ENCODE measurements around the gene DOK1. TPM values are rescaled to one million over a fixed set of nuclear protein-coding genes. Genes with fewer than 3 reads are reported as not detected.

The DOK1 gene
- total and polyA plus RNA-seq, 9 donors, result 6.4 to 8.7 (median 7.0) TPM

DNA sequence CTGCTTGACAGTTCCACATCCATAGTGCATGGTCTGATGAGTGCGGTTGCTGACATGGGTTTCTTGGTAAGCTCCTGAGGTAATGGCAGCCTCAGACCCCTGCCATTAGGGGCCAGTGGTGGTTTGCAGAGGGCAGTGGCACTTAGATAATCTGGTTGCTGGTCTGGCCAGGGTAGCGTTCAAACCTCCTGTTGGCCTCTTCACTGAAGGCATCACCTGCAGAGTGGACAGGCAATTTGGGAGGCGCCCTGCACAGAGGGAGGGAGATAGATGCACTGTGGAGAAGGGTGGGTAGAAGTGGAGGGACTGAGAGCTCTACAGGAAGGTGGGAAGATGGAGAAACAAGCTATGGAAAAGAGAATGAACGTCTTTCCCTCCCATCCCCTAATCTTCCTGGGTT is 21.1 kb upstream of the DOK1 start:
- Histone ChIP-seq H3K27ac (ENCODE audit: low read length) (no peak overlapping the region), H3K27me3 (ENCODE audit: control insufficient read depth, insufficient read depth, low read length) (no peaks in the 10 kb centered on the region), H3K36me3 (ENCODE audit: control insufficient read depth, insufficient read depth, low read length) (peaks cover 23% of the 10 kb centered on the region), H3K9me3 (replicated peaks; ENCODE audit: control insufficient read depth, low read depth, low read length) (no peaks in the 10 kb centered on the region), H3K4me3 (ENCODE audit: low read length) (no peak overlapping the region), H3K4me1 (ENCODE audit: control insufficient read depth, insufficient read depth, low read length) (peaks cover 20% of the 10 kb centered on the region)
- WGBS (ENCODE audit: insufficient coverage), result 94% methylated on average over 2 of the region's 4 CpGs
- no peak for DNase-seq

GRCh38 chr2:74534411-74534810 is 20.1 kb upstream of the DOK1 start:
- DNase-seq, result peak; percentile 7
- H3K27me3 ChIP-seq (ENCODE audit: control insufficient read depth, insufficient read depth, low read length), result no peaks in the 10 kb centered on the region
- peaks cover 22% of the 10 kb centered on the region for H3K36me3 ChIP-seq (ENCODE audit: control insufficient read depth, insufficient read depth, low read length)
- 84% methylated on average over 9 of the region's 12 CpGs for WGBS (ENCODE audit: insufficient coverage)
- no peak overlapping the region for H3K4me3 ChIP-seq (ENCODE audit: low read length)
- H3K4me1 ChIP-seq (ENCODE audit: control insufficient read depth, insufficient read depth, low read length), result peaks cover 13% of the 10 kb centered on the region
- H3K27ac ChIP-seq (ENCODE audit: low read length), result no peak overlapping the region
- H3K9me3 ChIP-seq (replicated peaks; ENCODE audit: control insufficient read depth, low read depth, low read length), result no peaks in the 10 kb centered on the region

- Histone ChIP-seq H3K27me3 (ENCODE audit: control insufficient read depth, insufficient read depth, low read length) (no peaks in the 10 kb centered on the region), H3K36me3 (ENCODE audit: control insufficient read depth, insufficient read depth, low read length) (peaks cover 22% of the 10 kb centered on the region), H3K9me3 (replicated peaks; ENCODE audit: control insufficient read depth, low read depth, low read length) (no peaks in the 10 kb centered on the region), H3K4me3 (ENCODE audit: low read length) (no peak overlapping the region), H3K4me1 (ENCODE audit: control insufficient read depth, insufficient read depth, low read length) (peaks cover 13% of the 10 kb centered on the region), H3K27ac (ENCODE audit: low read length) (no peak overlapping the region)
- 93% methylated on average over 10 of the region's 10 CpGs for WGBS (ENCODE audit: insufficient coverage)
- DNase-seq, result no peak
These were observed 19.0 kb upstream of the DOK1 start for GRCh38 chr2:74535440-74535965.

DNA sequence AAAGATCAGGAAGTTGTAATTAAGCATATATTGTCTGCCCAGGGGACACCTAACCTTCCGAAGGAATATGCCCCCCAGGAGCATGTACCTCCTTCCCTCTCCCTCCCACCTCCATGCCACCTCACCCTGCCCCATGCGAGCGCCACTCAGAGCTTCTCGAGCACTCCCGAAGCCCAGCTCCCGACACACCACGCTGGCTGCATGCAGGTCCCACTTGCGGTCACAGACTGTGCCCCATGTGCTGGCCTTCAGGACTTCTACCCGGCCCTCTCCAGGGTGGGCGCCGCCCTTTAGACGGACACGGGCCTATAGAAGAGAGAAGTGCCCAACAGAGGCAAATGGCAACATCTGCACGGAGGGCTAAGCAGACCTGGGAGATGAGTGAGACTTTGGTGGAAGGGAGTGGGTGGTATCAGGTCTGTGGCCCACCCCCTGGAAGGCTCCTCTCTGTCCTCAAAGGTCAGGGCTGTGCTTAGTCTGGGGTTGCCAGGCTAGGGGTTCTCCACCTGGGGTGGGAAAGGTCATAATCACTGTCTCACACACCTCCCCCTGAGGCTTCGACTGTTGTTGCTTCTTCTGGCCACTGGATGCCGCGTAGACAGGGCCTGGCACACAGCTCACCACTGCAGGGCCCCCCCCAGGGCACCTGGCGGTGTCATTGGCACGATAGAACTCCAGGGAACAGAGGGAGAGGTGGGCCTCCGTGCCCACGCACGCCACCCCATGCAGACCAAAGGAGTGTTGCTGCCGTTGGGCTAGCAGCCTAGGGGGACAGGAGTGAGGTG is 18.2 kb upstream of the DOK1 start:
- Histone ChIP-seq H3K4me1 (ENCODE audit: control insufficient read depth, insufficient read depth, low read length) (peaks cover 4% of the 10 kb centered on the region), H3K9me3 (replicated peaks; ENCODE audit: control insufficient read depth, low read depth, low read length) (no peaks in the 10 kb centered on the region), H3K36me3 (ENCODE audit: control insufficient read depth, insufficient read depth, low read length) (peaks cover 16% of the 10 kb centered on the region), H3K4me3 (ENCODE audit: low read length) (no peak overlapping the region), H3K27me3 (ENCODE audit: control insufficient read depth, insufficient read depth, low read length) (no peaks in the 10 kb centered on the region), H3K27ac (ENCODE audit: low read length) (no peak overlapping the region)
- WGBS (ENCODE audit: insufficient coverage), result 92% methylated on average over 17 of the region's 23 CpGs
- DNase-seq, result no peak

DNA sequence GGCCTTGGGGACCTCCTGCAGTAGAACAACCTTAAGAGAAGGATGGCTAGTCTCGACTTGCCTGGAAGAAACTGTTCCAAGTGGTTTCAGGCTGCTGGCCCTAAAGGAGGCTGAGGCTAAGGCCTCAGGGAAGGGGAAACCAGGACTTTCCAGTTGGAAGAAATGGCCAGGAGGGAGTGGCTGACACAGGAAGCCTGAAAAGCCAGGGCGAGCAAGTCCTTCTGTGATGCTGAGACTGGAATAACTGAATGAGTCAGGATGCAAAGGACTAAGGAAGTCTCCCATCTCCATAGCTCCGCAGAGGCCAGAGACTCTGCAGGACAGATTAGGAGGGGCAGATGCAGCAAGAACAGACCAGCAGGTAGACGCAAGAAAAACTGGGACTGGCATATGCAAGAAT is 17.4 kb upstream of the DOK1 start:
- Histone ChIP-seq H3K27me3 (ENCODE audit: control insufficient read depth, insufficient read depth, low read length) (no peaks in the 10 kb centered on the region), H3K4me1 (ENCODE audit: control insufficient read depth, insufficient read depth, low read length) (no peaks in the 10 kb centered on the region), H3K4me3 (ENCODE audit: low read length) (no peak overlapping the region), H3K36me3 (ENCODE audit: control insufficient read depth, insufficient read depth, low read length) (peaks cover 10% of the 10 kb centered on the region), H3K9me3 (replicated peaks; ENCODE audit: control insufficient read depth, low read depth, low read length) (no peaks in the 10 kb centered on the region), H3K27ac (ENCODE audit: low read length) (no peak overlapping the region)
- DNase-seq, result peak; percentile 12
- WGBS (ENCODE audit: insufficient coverage), result 55% methylated on average over 4 of the region's 4 CpGs

DNA sequence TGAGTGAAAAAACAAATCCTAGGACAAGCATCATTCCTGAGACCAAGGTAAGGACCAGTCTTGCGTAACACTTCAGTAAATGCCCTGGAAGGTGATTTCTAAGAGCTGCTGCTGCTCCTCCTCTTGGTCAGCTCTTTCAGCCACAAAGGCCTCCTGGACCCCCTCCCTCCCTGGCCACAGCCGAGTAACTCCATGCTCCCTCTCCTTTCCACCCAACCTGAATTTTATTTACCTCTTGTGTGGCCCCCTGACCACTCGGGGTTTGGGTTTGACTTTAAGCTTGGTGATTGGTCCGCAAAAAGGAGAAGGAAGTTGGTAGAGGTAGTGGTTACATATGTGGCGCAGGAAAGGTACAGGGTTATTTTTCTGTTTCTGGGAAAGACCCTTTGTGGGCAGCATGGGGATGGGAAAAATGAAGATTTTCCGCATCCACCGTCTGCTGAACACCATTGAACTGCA is 15.6 kb upstream of the DOK1 start:
- DNase-seq, result no peak
- H3K9me3 ChIP-seq (replicated peaks; ENCODE audit: control insufficient read depth, low read depth, low read length), result no peaks in the 10 kb centered on the region
- no peaks in the 10 kb centered on the region for H3K4me1 ChIP-seq (ENCODE audit: control insufficient read depth, insufficient read depth, low read length)
- H3K27me3 ChIP-seq (ENCODE audit: control insufficient read depth, insufficient read depth, low read length), result no peaks in the 10 kb centered on the region
- H3K4me3 ChIP-seq (ENCODE audit: low read length), result no peak overlapping the region
- H3K36me3 ChIP-seq (ENCODE audit: control insufficient read depth, insufficient read depth, low read length), result no peaks in the 10 kb centered on the region
- no peak overlapping the region for H3K27ac ChIP-seq (ENCODE audit: low read length)
- 78% methylated on average over 6 of the region's 7 CpGs for WGBS (ENCODE audit: insufficient coverage)

- no peak overlapping the region for H3K4me3 ChIP-seq (ENCODE audit: low read length)
- peak; percentile 41 for DNase-seq
- H3K9me3 ChIP-seq (replicated peaks; ENCODE audit: control insufficient read depth, low read depth, low read length), result no peaks in the 10 kb centered on the region
- no peaks in the 10 kb centered on the region for H3K36me3 ChIP-seq (ENCODE audit: control insufficient read depth, insufficient read depth, low read length)
- H3K27me3 ChIP-seq (ENCODE audit: control insufficient read depth, insufficient read depth, low read length), result no peaks in the 10 kb centered on the region
- WGBS (ENCODE audit: insufficient coverage), result 72% methylated on average over 5 of the region's 5 CpGs
- no peaks in the 10 kb centered on the region for H3K4me1 ChIP-seq (ENCODE audit: control insufficient read depth, insufficient read depth, low read length)
- H3K27ac ChIP-seq (ENCODE audit: low read length), result no peak overlapping the region
These were observed 14.2 kb upstream of the DOK1 start for GRCh38 chr2:74540291-74540690.

DNA sequence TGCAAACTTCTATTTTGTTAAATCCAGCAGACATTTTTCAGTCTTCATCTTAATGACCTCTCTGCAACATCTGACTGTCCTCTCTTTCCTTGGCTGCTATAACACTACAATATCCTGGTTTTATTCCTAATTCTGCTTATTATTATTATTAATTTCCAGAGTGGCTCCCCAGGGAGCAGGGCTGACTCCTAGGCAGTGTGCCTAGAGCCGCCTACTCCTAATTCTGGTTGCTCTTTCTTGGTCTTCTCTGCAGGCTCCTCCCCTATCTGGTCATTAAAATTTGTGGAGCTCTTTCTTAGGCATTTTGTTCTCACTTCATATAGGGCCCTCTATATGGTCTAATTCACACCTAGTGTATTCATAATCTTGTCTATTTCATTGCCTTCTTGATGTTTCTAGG is 11.5 kb upstream of the DOK1 start:
- WGBS (ENCODE audit: insufficient coverage), result 60% methylated on average over 1 of the region's 1 CpG
- H3K9me3 ChIP-seq (replicated peaks; ENCODE audit: control insufficient read depth, low read depth, low read length), result no peaks in the 10 kb centered on the region
- no peaks in the 10 kb centered on the region for H3K27me3 ChIP-seq (ENCODE audit: control insufficient read depth, insufficient read depth, low read length)
- DNase-seq, result peak; percentile 10
- H3K36me3 ChIP-seq (ENCODE audit: control insufficient read depth, insufficient read depth, low read length), result no peaks in the 10 kb centered on the region
- no peak overlapping the region for H3K27ac ChIP-seq (ENCODE audit: low read length)
- peaks cover 1% of the 10 kb centered on the region for H3K4me1 ChIP-seq (ENCODE audit: control insufficient read depth, insufficient read depth, low read length)
- no peak overlapping the region for H3K4me3 ChIP-seq (ENCODE audit: low read length)

- no peaks in the 10 kb centered on the region for H3K36me3 ChIP-seq (ENCODE audit: control insufficient read depth, insufficient read depth, low read length)
- peaks cover 14% of the 10 kb centered on the region for H3K4me1 ChIP-seq (ENCODE audit: control insufficient read depth, insufficient read depth, low read length)
- no peaks in the 10 kb centered on the region for H3K9me3 ChIP-seq (replicated peaks; ENCODE audit: control insufficient read depth, low read depth, low read length)
- no peak overlapping the region for H3K4me3 ChIP-seq (ENCODE audit: low read length)
- WGBS (ENCODE audit: insufficient coverage), result 100% methylated on average over 2 of the region's 3 CpGs
- H3K27me3 ChIP-seq (ENCODE audit: control insufficient read depth, insufficient read depth, low read length), result peaks cover 5% of the 10 kb centered on the region
- H3K27ac ChIP-seq (ENCODE audit: low read length), result no peak overlapping the region
- DNase-seq, result no peak
These were observed 9.9 kb upstream of the DOK1 start for GRCh38 chr2:74544634-74545033.

GRCh38 chr2:74546004-74546403 is 8.5 kb upstream of the DOK1 start:
- peaks cover 9% of the 10 kb centered on the region for H3K27me3 ChIP-seq (ENCODE audit: control insufficient read depth, insufficient read depth, low read length)
- DNase-seq, result no peak
- no peaks in the 10 kb centered on the region for H3K36me3 ChIP-seq (ENCODE audit: control insufficient read depth, insufficient read depth, low read length)
- peaks cover 20% of the 10 kb centered on the region for H3K4me1 ChIP-seq (ENCODE audit: control insufficient read depth, insufficient read depth, low read length)
- WGBS (ENCODE audit: insufficient coverage), result 85% methylated on average over 1 of the region's 3 CpGs
- H3K9me3 ChIP-seq (replicated peaks; ENCODE audit: control insufficient read depth, low read depth, low read length), result no peaks in the 10 kb centered on the region
- H3K4me3 ChIP-seq (ENCODE audit: low read length), result no peak overlapping the region
- H3K27ac ChIP-seq (ENCODE audit: low read length), result no peak overlapping the region
